Neural cell (in vitro differentiated cells): ENCODE data around the gene PARD6A.

Experiments
- CTCF ChIP-seq: fragments of 450-650 bp; IDR thresholded peaks from 2 replicates; pipeline ENCODE4 v1.5.1; 2014; ENCODE audit warnings: antibody characterized with exemption, mild to moderate bottlenecking, moderate library complexity; ENCODE audit not compliant: poor library complexity, severe bottlenecking
- EZH2 ChIP-seq: fragments of 200-600, 300-800 bp; shearing (Covaris generic), sonication (generic); IDR thresholded peaks from 2 replicates; pipeline ENCODE4 v1.6.1; 2014; ENCODE audit warnings: antibody characterized with exemption, low read length, borderline replicate concordance, mild to moderate bottlenecking; ENCODE audit not compliant: insufficient read depth, poor library complexity, severe bottlenecking
- POLR2AphosphoS5 ChIP-seq: IDR thresholded peaks from 2 replicates; pipeline ENCODE4 v1.6.1; 2012
- REST ChIP-seq: IDR thresholded peaks from 2 replicates; pipeline ENCODE4 v1.6.1; 2012; ENCODE audit warnings: borderline replicate concordance
- SMC3 ChIP-seq: fragments of 450-650 bp; conservative IDR thresholded peaks from 2 replicates; pipeline ENCODE4 v1.6.1; 2014; ENCODE audit warnings: antibody characterized with exemption, mild to moderate bottlenecking, moderate library complexity; ENCODE audit not compliant: poor library complexity

- TF ChIP-seq CTCF (no peak), POLR2AphosphoS5 (no peak), EZH2 (no peak), REST (no peak), SMC3 (no peak)
These were observed 5.4 kb upstream of the PARD6A start for GRCh38 chr16:67655363-67655762.
